ENCODE measurements around the gene CLIP4. TPM values are rescaled to one million over a fixed set of nuclear protein-coding genes. Genes with fewer than 3 reads are reported as not detected.
A peak's percentile ranks its signal among the peaks of the same experiment; 100 is the strongest.

The CLIP4 gene
- total and polyA plus RNA-seq, 5 donors = 27.9 to 82.7 (median 71.2) TPM

DNA sequence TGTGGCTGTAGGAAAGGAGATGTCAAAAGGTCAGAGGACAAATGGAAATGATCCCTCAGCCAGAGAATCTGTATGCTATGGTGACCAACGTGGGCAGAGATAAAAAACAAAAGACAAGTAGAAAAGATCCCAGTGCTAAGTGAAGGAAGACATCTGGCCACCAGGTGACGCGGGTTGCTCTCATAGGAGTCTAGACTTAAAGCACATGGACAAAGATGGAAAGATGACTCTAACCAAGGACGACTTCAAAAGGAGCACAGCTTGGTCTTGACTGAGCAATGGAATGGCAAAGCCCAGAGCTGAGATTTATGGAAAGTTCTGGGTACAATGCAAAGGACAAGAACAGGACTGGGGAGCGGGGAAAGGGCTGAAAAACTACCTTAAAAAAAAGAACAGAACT, 96.8 kb downstream of the CLIP4 start:
- Histone ChIP-seq H3K27ac (ENCODE audit: low read length) (no peak overlapping the region), H3K9me3 (ENCODE audit: control insufficient read depth, low read length) (no peaks in the 10 kb centered on the region), H3K27me3 (ENCODE audit: control insufficient read depth, insufficient read depth) (no peaks in the 10 kb centered on the region), H3K4me1 (ENCODE audit: control insufficient read depth, insufficient read depth, low read length) (no peaks in the 10 kb centered on the region), H3K4me3 (ENCODE audit: low read length) (no peak overlapping the region)
- ATAC-seq (no peak), DNase-seq (no peak)
- 58% methylated on average over 5 of the region's 5 CpGs for WGBS
- intact Hi-C loops (cut with DNase I) = no loop called here

- ATAC-seq = no peak
- intact Hi-C loops (cut with DNase I) = no loop called here
- H3K4me1 ChIP-seq (ENCODE audit: control insufficient read depth, insufficient read depth, low read length) = no peaks in the 10 kb centered on the region
- no peak overlapping the region for H3K4me3 ChIP-seq (ENCODE audit: low read length)
- no peak overlapping the region for H3K27ac ChIP-seq (ENCODE audit: low read length)
- H3K27me3 ChIP-seq (ENCODE audit: control insufficient read depth, insufficient read depth) = no peaks in the 10 kb centered on the region
- WGBS = 42% methylated on average over 9 of the region's 9 CpGs
- DNase-seq = no peak
- no peaks in the 10 kb centered on the region for H3K9me3 ChIP-seq (ENCODE audit: control insufficient read depth, low read length)
Observed at GRCh38 chr2:29213888-29214291, 98.7 kb downstream of the CLIP4 start.

DNA sequence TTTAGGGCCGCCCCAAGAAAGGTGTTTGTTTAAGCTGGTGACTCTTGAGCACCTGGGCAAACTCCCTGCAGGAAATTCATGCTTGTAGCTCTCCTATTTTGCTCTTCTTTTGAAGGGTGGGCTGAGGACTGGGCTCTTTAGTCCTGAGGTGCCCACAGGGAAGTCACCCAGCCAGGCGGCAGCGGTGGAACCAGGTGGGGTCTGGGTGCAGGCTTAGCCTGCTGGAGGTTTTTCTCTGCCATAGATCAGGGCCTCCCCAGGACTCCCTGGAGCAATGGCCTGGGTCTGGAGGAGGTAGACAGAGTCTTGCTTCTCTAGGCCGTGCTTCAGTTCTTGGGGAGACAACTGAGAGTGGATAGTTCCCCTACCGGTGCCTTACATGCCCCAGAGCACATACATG, 99.9 kb downstream of the CLIP4 start:
- DNase-seq (no peak), ATAC-seq (no peak)
- Histone ChIP-seq H3K4me3 (ENCODE audit: low read length) (no peak overlapping the region), H3K27me3 (ENCODE audit: control insufficient read depth, insufficient read depth) (no peaks in the 10 kb centered on the region), H3K27ac (ENCODE audit: low read length) (no peak overlapping the region), H3K4me1 (ENCODE audit: control insufficient read depth, insufficient read depth, low read length) (no peaks in the 10 kb centered on the region), H3K9me3 (ENCODE audit: control insufficient read depth, low read length) (no peaks in the 10 kb centered on the region)
- intact Hi-C loops (cut with DNase I) = no loop called here
- 87% methylated on average over 5 of the region's 5 CpGs for WGBS

GRCh38 chr2:29215739-29216608, 100.8 kb downstream of the CLIP4 start:
- peak in 1 of 2 donors; percentile 12 for ATAC-seq
- Histone ChIP-seq H3K27ac (ENCODE audit: low read length) (no peak overlapping the region), H3K27me3 (ENCODE audit: control insufficient read depth, insufficient read depth) (no peaks in the 10 kb centered on the region), H3K9me3 (ENCODE audit: control insufficient read depth, low read length) (no peaks in the 10 kb centered on the region), H3K4me3 (ENCODE audit: low read length) (no peak overlapping the region), H3K4me1 (ENCODE audit: control insufficient read depth, insufficient read depth, low read length) (no peaks in the 10 kb centered on the region)
- WGBS = 84% methylated on average over 20 of the region's 20 CpGs
- no peak for DNase-seq
- intact Hi-C loops (cut with DNase I) = no loop called here

DNA sequence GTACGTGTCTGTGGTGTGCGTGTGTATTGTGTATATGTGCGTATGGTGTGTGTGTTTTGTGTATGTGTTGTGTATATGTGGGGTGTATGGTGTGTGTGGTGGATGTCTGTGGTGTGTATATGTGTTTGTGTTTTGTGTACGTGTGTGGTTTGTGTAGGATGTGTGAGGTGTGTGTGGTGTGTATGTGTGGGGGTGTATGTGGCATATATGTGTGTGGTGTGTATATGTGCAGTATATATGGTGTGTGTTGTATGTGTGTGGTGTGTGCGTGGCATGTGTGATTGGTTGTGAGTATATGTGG, 101.3 kb downstream of the CLIP4 start:
- Histone ChIP-seq H3K4me3 (ENCODE audit: low read length) (no peak overlapping the region), H3K4me1 (ENCODE audit: control insufficient read depth, insufficient read depth, low read length) (no peaks in the 10 kb centered on the region), H3K27me3 (ENCODE audit: control insufficient read depth, insufficient read depth) (no peaks in the 10 kb centered on the region), H3K9me3 (ENCODE audit: control insufficient read depth, low read length) (no peaks in the 10 kb centered on the region), H3K27ac (ENCODE audit: low read length) (no peak overlapping the region)
- intact Hi-C loops (cut with DNase I) = no loop called here
- WGBS = 93% methylated on average over 5 of the region's 5 CpGs
- DNase-seq (no peak), ATAC-seq (no peak)

DNA sequence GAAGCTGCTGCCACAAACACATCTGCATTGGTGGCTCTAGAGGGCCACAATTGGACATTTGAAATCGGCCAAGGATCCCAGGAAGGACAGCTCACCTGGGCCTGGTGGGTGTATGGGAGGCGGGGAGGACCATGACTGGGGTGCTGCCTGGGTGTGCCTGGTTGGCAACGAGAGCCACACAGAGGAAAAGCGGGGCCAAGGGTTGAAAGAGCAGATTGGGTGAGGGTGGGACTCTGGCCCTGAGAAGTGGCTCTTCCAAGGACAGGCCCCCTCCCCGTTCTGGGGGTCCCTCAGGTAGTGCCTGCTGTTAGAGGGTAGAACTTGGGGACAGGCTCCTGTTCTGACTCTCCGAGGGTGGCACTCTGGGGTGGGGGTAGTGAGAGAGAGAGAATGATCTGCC, 102.9 kb downstream of the CLIP4 start:
- H3K4me3 ChIP-seq (ENCODE audit: low read length) = no peak overlapping the region
- H3K27me3 ChIP-seq (ENCODE audit: control insufficient read depth, insufficient read depth) = no peaks in the 10 kb centered on the region
- intact Hi-C loops (cut with DNase I) = no loop called here
- 80% methylated on average over 6 of the region's 6 CpGs for WGBS
- no peaks in the 10 kb centered on the region for H3K4me1 ChIP-seq (ENCODE audit: control insufficient read depth, insufficient read depth, low read length)
- no peaks in the 10 kb centered on the region for H3K9me3 ChIP-seq (ENCODE audit: control insufficient read depth, low read length)
- DNase-seq (no peak), ATAC-seq (no peak)
- no peak overlapping the region for H3K27ac ChIP-seq (ENCODE audit: low read length)

GRCh38 chr2:29218550-29219125, 103.4 kb downstream of the CLIP4 start:
- DNase-seq (no peak), ATAC-seq (no peak)
- intact Hi-C loops (cut with DNase I) = no loop called here
- H3K4me1 ChIP-seq (ENCODE audit: control insufficient read depth, insufficient read depth, low read length) = no peaks in the 10 kb centered on the region
- WGBS = 81% methylated on average over 4 of the region's 4 CpGs
- no peak overlapping the region for H3K27ac ChIP-seq (ENCODE audit: low read length)
- H3K9me3 ChIP-seq (ENCODE audit: control insufficient read depth, low read length) = no peaks in the 10 kb centered on the region
- H3K4me3 ChIP-seq (ENCODE audit: low read length) = no peak overlapping the region
- no peaks in the 10 kb centered on the region for H3K27me3 ChIP-seq (ENCODE audit: control insufficient read depth, insufficient read depth)

GRCh38 chr2:29219374-29219773, 104.2 kb downstream of the CLIP4 start:
- Histone ChIP-seq H3K4me3 (ENCODE audit: low read length) (no peak overlapping the region), H3K9me3 (ENCODE audit: control insufficient read depth, low read length) (no peaks in the 10 kb centered on the region), H3K27ac (ENCODE audit: low read length) (no peak overlapping the region), H3K4me1 (ENCODE audit: control insufficient read depth, insufficient read depth, low read length) (no peaks in the 10 kb centered on the region), H3K27me3 (ENCODE audit: control insufficient read depth, insufficient read depth) (no peaks in the 10 kb centered on the region)
- DNase-seq (no peak), ATAC-seq (no peak)
- 90% methylated on average over 4 of the region's 4 CpGs for WGBS
- intact Hi-C loops (cut with DNase I) = no loop called here

- Histone ChIP-seq H3K4me1 (ENCODE audit: control insufficient read depth, insufficient read depth, low read length) (no peaks in the 10 kb centered on the region), H3K4me3 (ENCODE audit: low read length) (no peak overlapping the region), H3K9me3 (ENCODE audit: control insufficient read depth, low read length) (no peaks in the 10 kb centered on the region), H3K27me3 (ENCODE audit: control insufficient read depth, insufficient read depth) (no peaks in the 10 kb centered on the region), H3K27ac (ENCODE audit: low read length) (no peak overlapping the region)
- DNase-seq = no peak
- intact Hi-C loops (cut with DNase I) = no loop called here
- ATAC-seq = no peak
- 77% methylated on average over 12 of the region's 12 CpGs for WGBS
Observed at GRCh38 chr2:29220506-29221270, 105.5 kb downstream of the CLIP4 start.

GRCh38 chr2:29222381-29223179, 107.4 kb downstream of the CLIP4 start:
- no peaks in the 10 kb centered on the region for H3K27me3 ChIP-seq (ENCODE audit: control insufficient read depth, insufficient read depth)

More at GRCh38 chr2:29222381-29223179, 107.4 kb downstream of the CLIP4 start:
- 80% methylated on average over 11 of the region's 11 CpGs for WGBS
- Histone ChIP-seq H3K27ac (ENCODE audit: low read length) (no peak overlapping the region), H3K4me3 (ENCODE audit: low read length) (no peak overlapping the region), H3K4me1 (ENCODE audit: control insufficient read depth, insufficient read depth, low read length) (no peaks in the 10 kb centered on the region), H3K9me3 (ENCODE audit: control insufficient read depth, low read length) (no peaks in the 10 kb centered on the region)
- intact Hi-C loops (cut with DNase I) = no loop called here
- no peak for ATAC-seq
- DNase-seq = peak in 1 of 3 donors; percentile 18
